Measurements from ENCODE around the gene NFATC2IP.
"Not testable (repeated sequence)": the region's sequence is repeated elsewhere in the genome, so short reads cannot be mapped to it uniquely, and the experiment has no call there.

NFATC2IP gene

DNA sequence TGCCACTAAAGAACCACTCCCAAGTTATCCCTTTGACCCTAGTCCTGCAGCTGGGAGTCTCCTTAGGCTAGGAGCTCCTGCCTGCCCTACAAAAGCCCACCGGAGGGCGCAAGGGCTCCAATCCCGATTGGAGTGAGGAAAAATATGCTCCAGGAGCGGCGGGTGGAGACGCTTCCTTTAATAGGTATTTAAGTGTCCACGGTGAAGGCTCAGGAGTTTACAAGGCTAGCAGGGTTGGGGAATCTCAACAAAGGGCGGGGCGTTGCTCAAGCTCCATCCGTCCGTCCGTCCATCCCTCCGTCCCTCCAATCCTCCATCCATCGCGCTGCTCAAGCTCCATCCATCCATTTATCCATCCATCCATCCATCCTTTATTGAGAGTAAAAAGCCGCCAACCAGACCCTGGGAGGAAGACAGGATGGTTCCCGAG is 23.3 kb downstream of the NFATC2IP start:
- peak; percentile 62 for DNase-seq (ENCODE audit: low read depth)

DNA sequence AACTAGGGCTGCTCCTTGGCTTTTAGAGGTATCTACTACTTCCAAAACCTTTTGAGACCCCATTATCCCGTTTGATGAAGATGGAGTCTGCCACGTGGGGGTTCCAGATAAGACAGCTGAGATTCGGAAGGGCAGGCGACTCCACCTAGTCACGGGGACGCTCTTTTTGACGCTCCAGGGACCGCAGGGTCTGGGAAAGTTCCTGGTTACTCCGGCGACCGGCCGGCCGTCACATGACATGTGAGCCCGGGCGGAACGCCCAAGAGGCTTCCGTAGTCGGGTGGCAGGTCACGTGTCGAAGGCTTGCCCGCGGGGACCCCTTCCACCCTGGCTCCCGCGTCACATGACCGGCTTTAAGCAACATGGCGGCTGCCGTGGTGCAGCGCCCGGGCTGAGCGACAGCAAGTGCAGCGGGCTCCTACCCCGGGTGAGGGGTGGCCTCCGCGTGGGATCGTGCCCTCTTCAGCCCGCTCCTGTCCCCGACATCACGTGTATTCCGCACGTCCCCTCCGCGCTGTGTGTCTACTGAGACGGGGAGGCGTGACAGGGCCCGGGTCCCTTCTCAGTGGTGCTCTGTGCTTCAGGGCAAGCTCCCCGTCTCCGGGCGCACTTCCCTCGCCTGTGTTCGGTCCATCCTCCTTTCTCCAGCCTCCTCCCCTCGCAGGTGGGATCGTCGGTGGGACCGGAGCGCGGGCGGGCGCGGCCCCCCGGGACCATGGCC is 23.9 kb downstream of the NFATC2IP start, which contains the start of gene SPNS1:
Gene SPNS1 (plus strand): TSS at position 342 of the 721 bp plus-strand sequence. CDS start 374 bp downstream, at position 716.
- DNase-seq (ENCODE audit: low read depth) = peak; percentile 94

GRCh38 chr16:28975158-28975599 is 24.4 kb downstream of the NFATC2IP start:
- DNase-seq (ENCODE audit: low read depth) = no peak

DNA sequence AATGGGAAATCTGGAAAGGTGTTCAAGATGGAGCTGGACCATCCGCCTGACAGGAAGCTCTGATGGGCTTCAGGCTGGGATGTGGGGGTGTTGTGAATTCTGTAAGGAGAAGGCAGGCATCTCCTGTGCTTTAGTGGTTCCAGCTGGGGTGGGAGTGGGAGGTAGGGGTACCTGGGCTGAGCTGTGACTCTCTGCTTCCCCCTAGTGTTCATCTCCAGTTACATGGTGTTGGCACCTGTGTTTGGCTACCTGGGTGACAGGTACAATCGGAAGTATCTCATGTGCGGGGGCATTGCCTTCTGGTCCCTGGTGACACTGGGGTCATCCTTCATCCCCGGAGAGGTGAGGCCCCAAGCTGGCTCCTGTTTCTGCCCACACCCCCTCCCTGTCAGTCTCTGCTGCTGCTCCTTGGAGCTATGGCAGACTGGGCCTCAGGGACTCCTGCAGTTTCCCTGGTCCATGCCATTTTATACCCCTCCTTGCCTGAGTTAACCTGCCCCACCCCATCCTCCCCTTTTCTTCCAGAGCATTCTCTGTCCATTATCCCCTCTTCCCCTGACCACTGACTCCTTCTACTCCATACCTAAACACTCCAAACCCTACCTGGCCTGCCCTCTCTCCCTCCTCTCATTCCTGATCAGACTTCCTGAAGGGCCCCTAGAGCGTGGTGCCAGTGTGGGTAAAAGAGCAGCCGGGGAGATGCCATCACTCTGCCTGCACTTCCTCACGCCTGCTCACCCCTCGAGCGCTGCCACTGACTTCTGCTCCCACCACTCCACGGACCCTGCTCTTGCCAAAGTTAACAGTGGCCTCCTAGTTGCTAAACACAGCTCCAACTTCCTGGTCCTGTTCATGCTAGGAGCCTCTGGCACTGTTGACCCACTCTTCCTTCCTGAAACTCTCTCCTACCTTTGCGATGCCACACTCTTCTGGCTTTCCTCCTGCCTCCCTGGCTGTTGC is 27.2 kb downstream of the NFATC2IP start:
- DNase-seq (ENCODE audit: low read depth) = no peak

- not testable (repeated sequence) for DNase-seq (ENCODE audit: low read depth)
Observed at GRCh38 chr16:28980330-28980729, 29.6 kb downstream of the NFATC2IP start.

GRCh38 chr16:28980929-28981328 is 30.2 kb downstream of the NFATC2IP start:
- DNase-seq (ENCODE audit: low read depth) = no peak

GRCh38 chr16:28981517-28981916 is 30.8 kb downstream of the NFATC2IP start:
- DNase-seq (ENCODE audit: low read depth) = no peak

- DNase-seq (ENCODE audit: low read depth) = no peak
Observed at GRCh38 chr16:28982418-28982817, 31.7 kb downstream of the NFATC2IP start.

DNA sequence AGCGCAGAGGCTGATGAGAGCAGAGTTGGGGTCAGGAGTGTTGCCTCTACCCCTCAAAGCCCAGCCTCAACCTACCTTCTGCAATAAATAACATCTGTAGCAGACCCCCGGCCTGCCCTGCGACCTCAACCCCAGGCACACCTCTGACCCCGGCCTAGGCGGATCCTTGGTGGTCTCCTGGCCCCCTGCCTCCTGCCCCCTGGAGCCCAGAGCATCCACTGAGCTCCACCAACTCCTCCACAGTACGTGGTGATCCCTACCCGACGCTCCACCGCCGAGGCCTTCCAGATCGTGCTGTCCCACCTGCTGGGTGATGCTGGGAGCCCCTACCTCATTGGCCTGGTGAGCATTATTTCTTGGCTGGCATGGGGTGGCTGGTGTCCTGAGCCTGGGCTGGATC is 32.2 kb downstream of the NFATC2IP start:
- DNase-seq (ENCODE audit: low read depth) = no peak

GRCh38 chr16:28983644-28984043 is 32.9 kb downstream of the NFATC2IP start:
- no peak for DNase-seq (ENCODE audit: low read depth)

DNA sequence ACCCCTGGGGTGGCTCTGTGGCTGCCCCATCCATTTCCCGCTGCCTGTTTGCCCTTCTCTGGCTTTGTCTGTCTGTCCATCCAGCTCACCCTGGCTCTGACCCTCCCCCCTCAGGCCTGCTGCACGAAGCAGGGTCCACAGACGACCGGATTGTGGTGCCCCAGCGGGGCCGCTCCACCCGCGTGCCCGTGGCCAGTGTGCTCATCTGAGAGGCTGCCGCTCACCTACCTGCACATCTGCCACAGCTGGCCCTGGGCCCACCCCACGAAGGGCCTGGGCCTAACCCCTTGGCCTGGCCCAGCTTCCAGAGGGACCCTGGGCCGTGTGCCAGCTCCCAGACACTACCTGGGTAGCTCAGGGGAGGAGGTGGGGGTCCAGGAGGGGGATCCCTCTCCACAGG is 33.4 kb downstream of the NFATC2IP start:
- no peak for DNase-seq (ENCODE audit: low read depth)

GRCh38 chr16:28984619-28985135 is 33.9 kb downstream of the NFATC2IP start, which contains the start of gene LAT:
Gene LAT (plus strand): TSS chr16:28985052. CDS start chr16:28985418, 366 bp downstream.
- DNase-seq (ENCODE audit: low read depth) = no peak

DNA sequence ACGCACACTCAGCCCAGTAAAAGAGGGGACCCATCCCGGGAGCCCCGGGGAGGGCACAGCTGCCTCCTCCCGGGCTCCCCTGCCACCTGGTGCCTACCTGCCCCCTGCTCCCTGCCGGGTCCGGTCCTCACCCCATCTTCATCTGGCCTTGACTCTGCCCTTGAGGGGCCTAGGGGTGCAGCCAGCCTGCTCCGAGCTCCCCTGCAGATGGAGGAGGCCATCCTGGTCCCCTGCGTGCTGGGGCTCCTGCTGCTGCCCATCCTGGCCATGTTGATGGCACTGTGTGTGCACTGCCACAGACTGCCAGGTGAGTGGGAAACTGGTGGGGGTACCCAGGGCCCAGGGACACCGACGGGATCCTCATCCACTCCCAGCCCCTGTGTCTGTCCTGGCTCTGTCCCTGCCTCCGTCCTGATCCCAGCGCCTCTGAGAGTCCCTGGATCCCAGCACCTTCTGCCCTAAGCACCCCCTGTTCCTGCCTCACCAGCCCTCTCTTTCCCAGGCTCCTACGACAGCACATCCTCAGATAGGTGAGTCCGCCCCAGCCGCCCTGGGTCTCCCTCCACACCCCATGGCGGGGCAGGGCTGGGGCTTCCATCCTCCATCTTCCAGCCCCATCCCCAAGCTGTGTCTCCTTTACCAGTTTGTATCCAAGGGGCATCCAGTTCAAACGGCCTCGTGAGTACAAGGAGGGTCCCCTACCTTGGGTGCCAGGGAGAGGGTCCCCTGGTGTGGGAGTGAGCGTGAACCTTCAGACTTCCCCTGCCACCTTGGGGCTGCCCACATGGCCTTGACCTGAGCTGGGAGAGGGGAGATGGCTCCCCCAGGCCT is 34.7 kb downstream of the NFATC2IP start:
- DNase-seq (ENCODE audit: low read depth) = no peak

- no peak for DNase-seq (ENCODE audit: low read depth)
Observed at GRCh38 chr16:28986046-28986445, 35.3 kb downstream of the NFATC2IP start.

DNA sequence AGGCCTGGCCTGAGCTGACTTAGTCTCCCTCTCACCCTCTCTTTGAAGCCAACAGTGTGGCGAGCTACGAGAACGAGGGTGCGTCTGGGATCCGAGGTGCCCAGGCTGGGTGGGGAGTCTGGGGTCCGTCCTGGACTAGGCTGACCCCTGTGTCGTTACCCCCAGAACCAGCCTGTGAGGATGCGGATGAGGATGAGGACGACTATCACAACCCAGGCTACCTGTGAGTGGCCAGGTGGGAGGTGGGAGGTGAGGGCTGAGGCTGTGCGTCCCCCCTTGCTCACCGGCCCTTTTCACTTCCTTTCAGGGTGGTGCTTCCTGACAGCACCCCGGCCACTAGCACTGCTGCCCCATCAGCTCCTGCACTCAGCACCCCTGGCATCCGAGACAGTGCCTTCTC is 35.8 kb downstream of the NFATC2IP start:
- DNase-seq (ENCODE audit: low read depth) = no peak

DNA sequence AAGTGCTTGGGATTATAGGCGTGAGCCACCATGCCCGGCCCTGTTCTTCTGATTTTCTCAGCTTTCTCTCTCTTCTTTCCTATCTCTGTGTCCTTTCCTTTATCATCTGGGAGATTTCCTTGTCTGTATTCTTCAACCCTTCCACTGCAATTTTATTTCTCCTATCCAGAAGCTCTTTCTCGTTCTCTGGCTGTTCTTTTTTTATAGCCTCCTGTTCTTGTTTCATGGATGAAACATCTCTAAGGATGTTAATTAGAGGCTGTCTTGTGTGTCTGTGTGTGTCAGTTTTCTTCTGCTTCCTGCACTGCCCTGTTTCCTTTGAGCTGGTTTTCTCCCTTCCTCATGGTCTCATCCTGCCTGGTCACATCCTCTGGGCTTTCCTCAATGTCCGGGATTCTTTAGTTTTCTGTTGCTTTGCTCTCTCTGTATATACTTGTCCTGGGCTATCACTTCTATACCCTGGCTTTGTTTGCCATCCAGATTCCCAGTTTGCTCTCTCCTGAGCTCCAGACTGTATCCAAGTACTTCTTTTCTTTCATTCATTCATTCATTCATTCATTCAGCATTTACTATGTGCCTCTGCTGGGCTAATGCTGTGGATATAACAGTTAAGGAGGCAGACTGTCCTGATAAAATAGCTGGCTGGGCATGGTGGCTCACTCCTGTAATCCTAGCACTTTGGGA is 36.6 kb downstream of the NFATC2IP start:
- DNase-seq (ENCODE audit: low read depth) = no peak

- DNase-seq (ENCODE audit: low read depth) = no peak
Observed at GRCh38 chr16:28989363-28989762, 38.6 kb downstream of the NFATC2IP start.

DNA sequence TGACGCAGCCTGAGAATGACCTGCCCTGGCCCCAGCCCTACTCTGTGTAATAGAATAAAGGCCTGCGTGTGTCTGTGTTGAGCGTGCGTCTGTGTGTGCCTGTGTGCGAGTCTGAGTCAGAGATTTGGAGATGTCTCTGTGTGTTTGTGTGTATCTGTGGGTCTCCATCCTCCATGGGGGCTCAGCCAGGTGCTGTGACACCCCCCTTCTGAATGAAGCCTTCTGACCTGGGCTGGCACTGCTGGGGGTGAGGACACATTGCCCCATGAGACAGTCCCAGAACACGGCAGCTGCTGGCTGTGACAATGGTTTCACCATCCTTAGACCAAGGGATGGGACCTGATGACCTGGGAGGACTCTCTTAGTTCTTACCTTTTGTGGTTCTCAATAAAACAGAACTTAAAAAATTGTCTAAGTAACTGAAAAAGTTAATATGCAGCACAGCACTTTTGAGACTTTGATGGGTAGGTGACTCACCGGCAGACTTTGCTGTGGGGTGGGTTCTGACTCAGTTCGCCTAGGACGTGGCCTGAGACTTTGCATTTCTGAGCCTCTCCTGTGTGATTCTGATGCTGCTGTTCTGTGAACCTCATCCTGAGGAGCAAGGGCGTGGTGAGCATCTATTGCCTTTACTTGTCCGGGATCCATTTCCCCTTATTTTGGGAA is 39.8 kb downstream of the NFATC2IP start:
- DNase-seq (ENCODE audit: low read depth) = no peak

DNA sequence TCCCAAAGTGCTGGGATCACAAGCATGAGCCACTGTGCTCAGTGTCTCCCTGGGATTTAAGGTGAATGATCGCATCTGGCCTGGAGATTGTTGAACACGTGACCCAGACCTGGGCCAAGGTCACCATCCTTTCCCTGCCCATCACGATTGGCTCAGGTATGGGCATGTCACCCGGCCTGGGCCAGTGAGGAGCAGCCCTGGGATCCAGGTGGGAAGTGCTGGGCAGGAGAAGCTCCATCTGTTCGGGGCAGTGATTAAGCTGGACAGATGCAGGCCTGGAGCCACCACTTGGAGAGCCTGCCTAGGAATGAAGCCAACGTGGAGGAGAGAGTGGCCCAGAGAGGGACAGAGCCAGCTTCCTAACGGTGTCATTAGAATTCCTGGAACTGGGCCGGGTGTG is 41.0 kb downstream of the NFATC2IP start:
- no peak for DNase-seq (ENCODE audit: low read depth)

DNA sequence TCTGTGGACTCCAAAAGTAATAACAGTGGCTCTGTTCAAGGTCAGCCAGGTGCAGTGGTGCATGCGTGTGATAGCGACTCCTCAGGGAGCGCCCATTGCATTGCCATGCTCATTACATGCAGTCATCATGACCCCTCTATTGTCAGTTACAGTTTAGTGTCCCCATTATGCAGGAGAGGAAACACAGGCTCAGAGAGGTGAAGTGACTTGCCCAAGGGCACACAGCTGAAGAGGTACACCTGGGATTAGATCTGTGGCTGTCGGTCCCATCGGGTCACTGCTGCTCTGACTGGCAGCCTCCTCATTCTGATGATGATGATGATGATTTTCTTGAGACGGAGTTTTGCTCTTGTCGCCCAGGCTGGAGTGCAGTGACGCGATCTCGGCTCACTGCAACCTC is 41.8 kb downstream of the NFATC2IP start:
- DNase-seq (ENCODE audit: low read depth) = no peak
